PC-9 (cell line): ENCODE measurements around the gene COL4A4. TPM values are rescaled to one million over a fixed set of nuclear protein-coding genes. Genes with fewer than 3 reads are reported as not detected.

Source experiments
- BruUV-seq: library from RNA; stranded (reverse); fragments of 400-500 nt; replicated peaks from 2 replicates; lab custom pipeline; 2021; lab: Mats Ljungman, UMichigan
- CTCF ChIA-PET: fragments of 300-600 bp; sonication (Branson Sonifier 250); formaldehyde crosslinking; loops from one replicate; lab custom pipeline; 2022; ENCODE audit warnings: antibody characterized with exemption; lab: Charles Lee
- POLR2A ChIA-PET: fragments of 300-600 bp; sonication (Branson Sonifier 250); formaldehyde crosslinking; loops from one replicate; lab custom pipeline; 2022; ENCODE audit warnings: antibody characterized with exemption; ENCODE audit not compliant: unreplicated experiment; lab: Charles Lee
- DNase-seq, 2 experiments: peaks; one replicate each; pipeline versions ENCODE4 v3.0.0 to v3.0.0-alpha.2; 2015 to 2022; ENCODE audit warnings: mixed read lengths in 1 of 2
- H2AFZ ChIP-seq: fragments of 200-600 bp; sonication (generic); 2 replicates; pipeline ENCODE4 v1.8.1; 2017; ENCODE audit warnings: antibody characterized with exemption
- H3F3A ChIP-seq: fragments of 200-600 bp; sonication (generic); 2 replicates; pipeline ENCODE4 v1.8.1; 2017; ENCODE audit warnings: antibody characterized with exemption, mild to moderate bottlenecking, low read depth; ENCODE audit not compliant: insufficient read depth
- H3K27ac ChIP-seq: fragments of 200-600 bp; sonication (generic); 2 replicates; pipeline ENCODE4 v1.6.1; 2016; ENCODE audit warnings: mixed run types
- H3K27me3 ChIP-seq: fragments of 200-600 bp; sonication (generic); 2 replicates; pipeline ENCODE4 v1.6.1; 2016; ENCODE audit warnings: low read depth, mixed run types; ENCODE audit not compliant: insufficient read depth
- H3K36me3 ChIP-seq: fragments of 200-600 bp; sonication (generic); 2 replicates; pipeline ENCODE4 v1.6.1; 2016; ENCODE audit warnings: low read depth, mixed run types
- H3K4me1 ChIP-seq: fragments of 200-600 bp; sonication (generic); replicated peaks from 2 replicates; pipeline ENCODE4 v1.6.1; 2016; ENCODE audit warnings: mixed run types; ENCODE audit not compliant: insufficient read depth
- H3K4me2 ChIP-seq: fragments of 200-600 bp; sonication (generic); 2 replicates; pipeline ENCODE4 v1.6.1; 2017; ENCODE audit warnings: mixed run types
- H3K4me3 ChIP-seq: fragments of 200-600 bp; sonication (generic); 2 replicates; pipeline ENCODE4 v1.6.1; 2016; ENCODE audit warnings: mixed run types
- H3K79me2 ChIP-seq: fragments of 200-600 bp; sonication (generic); 2 replicates; pipeline ENCODE4 v1.6.1; 2017; ENCODE audit warnings: low read depth, mixed run types
- H3K9me2 ChIP-seq: fragments of 200-600 bp; sonication (generic); 2 replicates; pipeline ENCODE4 v1.8.1; 2017; ENCODE audit warnings: mild to moderate bottlenecking; ENCODE audit not compliant: insufficient read depth
- H3K9me3 ChIP-seq: fragments of 200-600 bp; sonication (generic); 2 replicates; pipeline ENCODE4 v1.8.1; 2016; ENCODE audit warnings: low read depth; ENCODE audit not compliant: insufficient read depth
- H4K20me1 ChIP-seq: fragments of 200-600 bp; sonication (generic); 2 replicates; pipeline ENCODE4 v1.8.1; 2017; ENCODE audit not compliant: insufficient read depth
- EZH2 ChIP-seq: fragments of 200-600 bp; sonication (generic); IDR thresholded peaks from 2 replicates; pipeline ENCODE4 v1.8.0; 2017; ENCODE audit warnings: antibody characterized with exemption, low read depth
- intact Hi-C: fragments of 100-400 bp; cut with micrococcal nuclease; formaldehyde crosslinking; loops from one replicate; pipeline ENCODE4 v1.10.0; 2022; ENCODE audit not compliant: unreplicated experiment
- total RNA-seq: library from RNA; stranded (reverse); gene quantifications from 2 replicates; pipeline ENCODE4 v1.2.3, GENCODE V29; 2021
- TF ChIP-seq, protein P1 (sequence below): fragments of 200-600 bp; sonication (generic); conservative IDR thresholded peaks from 2 replicates; pipeline ENCODE4 v1.6.1; 2017; ENCODE audit warnings: mixed run types, antibody characterized with exemption, mild to moderate bottlenecking, moderate library complexity

COL4A4 gene
- total RNA-seq, 1 experiment from 2014 or later, result 5.6 TPM

DNA sequence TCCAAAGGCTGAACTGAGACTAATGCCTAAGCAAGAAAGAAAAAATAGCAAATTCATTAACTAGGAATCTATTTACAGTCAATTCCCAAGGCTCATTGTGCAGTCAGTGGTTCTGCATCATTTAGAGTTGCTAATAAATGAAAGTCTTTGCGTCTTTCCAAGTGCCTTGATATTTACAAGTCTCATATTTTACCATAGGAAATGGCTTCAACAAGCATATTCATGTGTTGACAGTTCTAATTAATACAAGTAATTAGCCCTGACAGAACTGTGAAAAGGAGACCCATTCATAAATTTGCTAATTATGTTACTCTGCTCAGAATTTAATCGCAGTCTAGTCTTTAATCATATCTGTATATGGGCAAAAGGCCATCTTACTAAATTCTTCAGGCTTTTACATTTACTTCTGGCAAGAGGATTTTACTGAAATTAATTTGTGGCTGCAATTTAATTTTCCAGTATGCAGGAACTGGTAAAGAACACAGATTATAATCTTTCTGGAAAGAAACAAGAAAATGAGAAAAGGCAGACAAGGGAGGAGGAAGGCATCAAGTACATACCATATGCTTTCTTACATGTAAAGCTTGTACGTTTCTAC is 201.7 kb downstream of the COL4A4 start:
- no peak for DNase-seq
- no peak overlapping the region for H3K4me3 ChIP-seq
- 0 out of 2 replicates have a peak, but pooled peaks cover 9% of the 10 kb centered on the region for H3K4me1 ChIP-seq
- ChIA-PET CTCF (no interaction called here), POLR2A (no interaction called here)
- H2AFZ ChIP-seq, result no peak overlapping the region
- no TSS peak for BruUV-seq
- H3K27ac ChIP-seq, result no peak overlapping the region
- H3K9me2 ChIP-seq, result no peaks in the 10 kb centered on the region
- no peaks in the 10 kb centered on the region for H3K79me2 ChIP-seq
- intact Hi-C loops, result no loop called here
- H3K4me2 ChIP-seq, result no peak overlapping the region
- TF ChIP-seq, protein P1, sequence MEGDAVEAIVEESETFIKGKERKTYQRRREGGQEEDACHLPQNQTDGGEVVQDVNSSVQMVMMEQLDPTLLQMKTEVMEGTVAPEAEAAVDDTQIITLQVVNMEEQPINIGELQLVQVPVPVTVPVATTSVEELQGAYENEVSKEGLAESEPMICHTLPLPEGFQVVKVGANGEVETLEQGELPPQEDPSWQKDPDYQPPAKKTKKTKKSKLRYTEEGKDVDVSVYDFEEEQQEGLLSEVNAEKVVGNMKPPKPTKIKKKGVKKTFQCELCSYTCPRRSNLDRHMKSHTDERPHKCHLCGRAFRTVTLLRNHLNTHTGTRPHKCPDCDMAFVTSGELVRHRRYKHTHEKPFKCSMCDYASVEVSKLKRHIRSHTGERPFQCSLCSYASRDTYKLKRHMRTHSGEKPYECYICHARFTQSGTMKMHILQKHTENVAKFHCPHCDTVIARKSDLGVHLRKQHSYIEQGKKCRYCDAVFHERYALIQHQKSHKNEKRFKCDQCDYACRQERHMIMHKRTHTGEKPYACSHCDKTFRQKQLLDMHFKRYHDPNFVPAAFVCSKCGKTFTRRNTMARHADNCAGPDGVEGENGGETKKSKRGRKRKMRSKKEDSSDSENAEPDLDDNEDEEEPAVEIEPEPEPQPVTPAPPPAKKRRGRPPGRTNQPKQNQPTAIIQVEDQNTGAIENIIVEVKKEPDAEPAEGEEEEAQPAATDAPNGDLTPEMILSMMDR, result no peak
- no peak for TF ChIP-seq EZH2
- H3K36me3 ChIP-seq, result no peaks in the 10 kb centered on the region
- H3F3A ChIP-seq, result no peaks in the 10 kb centered on the region
- no peaks in the 10 kb centered on the region for H4K20me1 ChIP-seq
- no peaks in the 10 kb centered on the region for H3K27me3 ChIP-seq
- H3K9me3 ChIP-seq, result no peaks in the 10 kb centered on the region

DNA sequence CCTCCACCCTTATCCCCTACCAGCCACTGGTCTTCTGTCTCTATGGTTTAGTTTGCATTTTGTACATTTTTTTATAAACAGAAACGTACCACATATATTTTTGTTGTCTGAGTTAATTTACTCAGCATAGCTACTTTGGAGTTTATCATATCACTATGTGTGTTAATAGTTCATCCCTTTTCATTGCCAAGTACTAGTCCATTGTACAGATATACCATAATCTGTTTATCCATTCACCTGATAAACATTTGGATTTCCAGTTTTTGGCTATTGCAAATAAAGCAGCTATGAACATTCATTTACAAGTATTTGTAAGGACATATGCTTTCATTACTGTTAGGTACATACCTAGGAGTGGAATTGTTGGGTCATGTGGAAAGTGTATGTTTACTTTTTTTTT is 204.6 kb downstream of the COL4A4 start:
- Histone ChIP-seq H3K9me2 (no peaks in the 10 kb centered on the region), H3K27ac (no peak overlapping the region), H3K4me2 (no peak overlapping the region), H3K9me3 (no peaks in the 10 kb centered on the region), H2AFZ (no peak overlapping the region), H3K4me3 (no peak overlapping the region), H3K4me1 (0 out of 2 replicates have a peak, but pooled peaks cover 9% of the 10 kb centered on the region), H4K20me1 (no peaks in the 10 kb centered on the region), H3F3A (no peaks in the 10 kb centered on the region), H3K79me2 (no peaks in the 10 kb centered on the region), H3K36me3 (no peaks in the 10 kb centered on the region), H3K27me3 (no peaks in the 10 kb centered on the region)
- no TSS peak for BruUV-seq
- intact Hi-C loops, result no loop called here
- no peak for DNase-seq
- POLR2A ChIA-PET, result interaction anchor here (0.5 kb wide), 1 partner anchor 631 kb away, joined by 4 read pairs; no protein-coding TSS in a partner anchor
- TF ChIP-seq, protein P1, result no peak
- TF ChIP-seq EZH2, result no peak
- CTCF ChIA-PET, result no interaction called here

DNA sequence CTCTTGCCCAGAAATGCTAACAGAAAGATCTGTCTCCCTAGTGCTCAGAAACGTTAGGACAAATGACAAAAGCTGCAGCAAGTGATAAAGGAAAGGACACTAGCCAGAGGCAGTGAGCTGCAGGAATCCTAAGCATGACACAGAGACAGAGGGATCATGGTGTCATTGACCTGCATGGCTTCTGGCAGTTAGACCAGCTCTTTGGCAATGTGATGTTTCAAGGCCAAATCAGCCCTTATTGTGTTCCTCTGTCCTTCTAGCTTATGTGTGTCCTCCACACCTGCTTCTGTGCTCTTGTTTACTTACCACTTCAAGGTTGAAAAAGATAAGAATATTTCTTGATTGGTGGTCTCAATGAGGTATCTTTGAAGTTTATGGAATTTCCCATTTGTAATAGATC is 207.3 kb downstream of the COL4A4 start:
- Histone ChIP-seq H2AFZ (no peak overlapping the region), H3K36me3 (no peaks in the 10 kb centered on the region), H3K9me2 (no peaks in the 10 kb centered on the region), H3K27me3 (no peaks in the 10 kb centered on the region), H3K4me1 (no peaks in the 10 kb centered on the region), H3K4me2 (no peak overlapping the region), H3K27ac (no peak overlapping the region), H3K9me3 (no peaks in the 10 kb centered on the region), H3F3A (no peaks in the 10 kb centered on the region), H3K79me2 (no peaks in the 10 kb centered on the region), H3K4me3 (no peak overlapping the region), H4K20me1 (no peaks in the 10 kb centered on the region)
- TF ChIP-seq EZH2, result no peak
- TF ChIP-seq, protein P1, result no peak
- intact Hi-C loops, result no loop called here
- BruUV-seq, result no TSS peak
- no peak for DNase-seq
- ChIA-PET POLR2A (no interaction called here), CTCF (interaction anchor here (0.5 kb wide), 1 partner anchor 1774 kb away, joined by 4 read pairs; no protein-coding TSS in a partner anchor)
